Amniotic epithelial cell (primary cell): Measurements from ENCODE around the gene F2RL3.
A peak's percentile ranks its signal among the peaks of the same experiment; 100 is the strongest.

ENCODE experiments used
- DNase-seq: peaks from one replicate; pipeline ENCODE4 v3.0.0-alpha.2; 2010; ENCODE audit warnings: low read depth

The F2RL3 gene

GRCh38 chr19:16875584-16876555, 12.9 kb upstream of the F2RL3 start:
- DNase-seq: no peak

- DNase-seq: peak; percentile 64
Measured at GRCh38 chr19:16876904-16877361, 11.9 kb upstream of the F2RL3 start.

GRCh38 chr19:16877581-16877980, 11.2 kb upstream of the F2RL3 start:
- no peak for DNase-seq

GRCh38 chr19:16878181-16878965, 10.4 kb upstream of the F2RL3 start:
- DNase-seq: no peak

- no peak for DNase-seq
Measured at GRCh38 chr19:16880884-16881554, 7.8 kb upstream of the F2RL3 start.

- no peak for DNase-seq
Measured at GRCh38 chr19:16882146-16882545, 6.7 kb upstream of the F2RL3 start.

- DNase-seq: no peak
Measured at GRCh38 chr19:16883522-16883921, 5.3 kb upstream of the F2RL3 start.

GRCh38 chr19:16885166-16885565, 3.6 kb upstream of the F2RL3 start:
- DNase-seq: no peak

GRCh38 chr19:16886305-16886880, 2.4 kb upstream of the F2RL3 start:
- peak; percentile 73 for DNase-seq

- DNase-seq: no peak
Measured at GRCh38 chr19:16887353-16888265, 1.2 kb upstream of the F2RL3 start.

- DNase-seq: no peak
Measured at GRCh38 chr19:16889366-16889882, 625 bp downstream of the F2RL3 start.

- no peak for DNase-seq
Measured at GRCh38 chr19:16889883-16890460, 1.2 kb downstream of the F2RL3 start.

GRCh38 chr19:16890461-16891184, 1.8 kb downstream of the F2RL3 start:
- no peak for DNase-seq

- no peak for DNase-seq
Measured at GRCh38 chr19:16891696-16892382, 3.0 kb downstream of the F2RL3 start.

- no peak for DNase-seq
Measured at GRCh38 chr19:16892436-16892835, 3.6 kb downstream of the F2RL3 start.

- no peak for DNase-seq
Measured at GRCh38 chr19:16892868-16893685, 4.3 kb downstream of the F2RL3 start.

- DNase-seq: no peak
Measured at GRCh38 chr19:16893686-16893989, 4.8 kb downstream of the F2RL3 start.

- DNase-seq: no peak
Measured at GRCh38 chr19:16894080-16894479, 5.3 kb downstream of the F2RL3 start.
